Hippocampal formation (tissue), 2 donors: ENCODE measurements around the gene NUP133.
"Not testable (repeated sequence)": the region's sequence is repeated elsewhere in the genome, so short reads cannot be mapped to it uniquely, and the experiment has no call there.

Experiments used
- DNase-seq, 2 donors: peaks; one replicate each; lab custom pipeline; 2025; lab: John Stamatoyannopoulos, UW

NUP133 gene

DNA sequence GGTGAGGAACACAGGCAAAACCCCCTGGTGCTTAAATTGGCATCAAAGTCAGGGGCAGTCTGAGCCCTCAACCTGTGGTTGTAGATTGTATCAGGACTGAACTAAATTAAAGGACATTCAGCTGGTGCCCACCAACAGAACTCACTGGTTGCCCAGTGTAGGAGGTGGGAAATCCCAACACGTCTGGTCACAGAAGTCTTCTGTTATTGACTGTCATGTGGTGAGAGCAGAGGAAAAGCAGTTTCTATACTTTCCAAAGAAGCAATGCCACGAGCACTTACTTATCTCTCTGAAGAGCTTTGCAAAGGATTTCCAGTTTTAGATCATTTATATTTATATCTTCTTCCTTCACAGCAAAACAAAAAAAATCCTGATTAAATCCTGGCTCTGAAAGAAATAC is 59.3 kb downstream of the NUP133 start:
- DNase-seq, result no peak

DNA sequence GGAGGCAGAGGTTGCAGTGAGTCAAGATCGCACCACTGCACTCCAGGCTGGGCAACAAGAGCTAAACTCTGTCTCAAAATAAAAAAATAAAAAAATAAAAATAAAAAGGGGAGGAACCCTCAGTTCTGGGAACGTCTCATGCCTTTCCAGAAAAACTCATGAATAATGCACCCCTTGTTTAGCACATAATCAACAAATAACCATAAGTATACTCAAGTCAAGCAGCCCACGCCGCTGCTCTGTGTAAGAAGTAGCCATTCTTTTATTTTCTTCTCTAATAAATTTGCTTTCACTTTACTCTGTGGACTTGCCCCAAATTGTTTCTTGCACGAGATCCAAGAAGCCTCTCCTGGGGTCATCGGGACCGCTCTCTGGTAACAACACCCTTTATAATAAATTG is 59.8 kb downstream of the NUP133 start:
- DNase-seq, result no peak

- no peak for DNase-seq
These were observed 60.3 kb downstream of the NUP133 start for GRCh38 chr1:229447809-229448252.

GRCh38 chr1:229445828-229446227 is 62.3 kb downstream of the NUP133 start:
- DNase-seq, result no peak

GRCh38 chr1:229440851-229441537 is 67.1 kb downstream of the NUP133 start:
- no peak for DNase-seq

DNA sequence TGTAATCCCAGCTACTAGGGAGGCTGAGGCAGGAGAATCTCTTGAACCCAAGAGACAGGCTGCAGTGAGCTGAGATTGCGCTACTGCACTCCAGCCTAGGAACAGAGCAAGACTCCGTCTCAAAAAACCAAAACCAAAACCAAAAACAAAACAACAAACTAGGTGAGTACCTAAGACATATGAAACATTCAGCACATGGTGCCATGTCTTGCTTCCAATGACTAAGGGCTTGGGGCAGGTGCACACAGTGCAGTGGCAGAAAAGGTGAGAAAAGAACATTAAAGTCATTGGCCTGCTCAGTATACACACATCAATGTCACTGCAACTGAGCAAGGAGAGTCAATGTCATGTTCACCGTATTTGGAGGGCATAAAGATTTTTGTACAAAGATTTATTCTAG is 70.1 kb downstream of the NUP133 start:
- no peak for DNase-seq

DNA sequence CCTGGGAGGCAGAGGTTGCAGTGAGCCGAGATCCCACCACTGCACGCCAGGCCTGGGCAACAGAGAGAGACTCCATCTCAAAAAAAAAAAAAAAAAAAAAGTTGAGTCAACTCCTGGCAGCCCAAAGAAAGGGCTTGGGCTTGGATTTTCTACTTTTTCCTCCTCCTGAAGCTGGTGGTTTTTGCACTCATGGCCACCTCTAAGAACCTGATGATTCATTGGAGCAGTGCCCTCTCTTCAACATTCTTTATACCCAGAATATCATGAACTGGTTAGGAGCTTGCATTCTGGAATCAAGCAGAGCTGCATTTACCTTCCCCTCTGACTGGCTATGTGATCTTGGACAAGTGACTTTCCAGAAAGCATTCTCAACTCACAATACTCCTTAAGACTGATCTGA is 70.7 kb downstream of the NUP133 start:
- no peak for DNase-seq

DNA sequence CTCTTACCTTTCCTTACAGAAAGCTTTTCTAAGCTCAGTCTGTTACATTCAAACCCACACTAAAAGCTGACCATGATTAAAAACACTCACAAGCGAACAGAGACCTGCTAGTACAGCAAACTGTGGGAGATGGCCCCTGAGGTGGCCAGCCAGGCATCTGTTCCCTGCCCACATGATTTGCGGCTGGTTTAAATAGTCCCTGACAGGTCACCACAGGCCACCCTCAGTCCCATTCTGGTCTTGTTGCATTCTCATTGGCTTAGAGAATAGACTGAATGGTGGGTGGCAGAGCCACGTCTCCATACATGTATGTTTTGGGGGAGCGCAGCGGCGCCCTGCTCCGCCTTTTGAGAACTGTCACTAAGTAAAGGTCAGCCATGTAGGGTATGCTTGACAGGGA is 71.9 kb downstream of the NUP133 start:
- no peak for DNase-seq

GRCh38 chr1:229434641-229435051 is 73.5 kb downstream of the NUP133 start:
- no peak for DNase-seq

- no peak for DNase-seq
These were observed 74.0 kb downstream of the NUP133 start, which contains the start of gene ACTA1 for GRCh38 chr1:229434005-229434640. Gene ACTA1, minus strand, starts transcription at chr1:229434094. Its CDS starts 979 bp downstream, at chr1:229433115.

DNA sequence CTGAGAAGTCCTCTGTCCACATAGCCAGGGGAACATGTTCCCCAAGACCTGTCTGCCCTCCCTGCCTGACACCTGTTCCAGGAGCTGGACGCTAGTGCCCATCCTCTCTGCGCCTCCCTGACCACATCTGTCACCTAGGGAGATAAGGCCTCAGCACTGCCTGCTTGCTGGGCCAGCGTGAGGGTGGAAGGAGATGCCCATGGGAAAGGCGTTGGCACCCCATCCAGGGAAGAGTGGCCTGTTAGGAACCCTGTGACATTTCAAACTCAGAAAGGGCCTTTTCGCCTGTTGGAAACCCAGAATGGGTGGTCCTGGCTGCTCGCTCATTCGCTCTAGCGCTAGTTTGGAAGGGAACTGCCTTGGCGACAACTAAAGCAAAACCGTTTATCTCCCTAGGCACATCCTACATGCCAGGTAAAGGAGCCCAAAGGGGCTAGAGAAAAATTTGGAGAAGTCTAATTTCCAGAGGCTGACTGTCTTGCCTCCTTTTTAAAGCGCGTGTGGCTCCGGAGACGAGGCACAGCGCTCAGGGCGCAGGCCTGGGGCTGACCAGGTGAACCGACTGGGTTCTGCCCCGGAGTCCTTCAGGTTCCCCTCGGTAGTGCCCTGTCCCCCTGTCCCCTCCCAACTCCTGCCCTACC is 74.7 kb downstream of the NUP133 start:
- DNase-seq, result no peak

DNA sequence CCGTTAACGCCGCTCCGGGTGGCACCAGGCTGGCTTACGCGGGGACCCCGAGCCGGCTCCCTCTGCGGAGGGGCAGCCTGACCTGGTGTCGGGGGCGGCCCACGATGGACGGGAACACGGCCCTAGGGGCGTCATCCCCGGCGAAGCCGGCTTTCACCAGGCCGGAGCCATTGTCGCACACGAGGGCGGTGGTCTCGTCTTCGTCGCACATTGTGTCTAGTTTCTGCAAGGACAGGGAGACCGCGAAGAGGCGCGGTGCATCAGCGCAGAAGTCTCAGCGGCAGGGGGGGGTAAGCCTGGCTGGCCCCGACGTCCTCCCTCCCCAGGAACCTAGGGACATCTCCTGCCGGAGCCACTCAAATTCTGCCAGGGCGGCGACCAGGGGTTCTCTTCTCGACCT is 75.2 kb downstream of the NUP133 start:
- no peak for DNase-seq

DNA sequence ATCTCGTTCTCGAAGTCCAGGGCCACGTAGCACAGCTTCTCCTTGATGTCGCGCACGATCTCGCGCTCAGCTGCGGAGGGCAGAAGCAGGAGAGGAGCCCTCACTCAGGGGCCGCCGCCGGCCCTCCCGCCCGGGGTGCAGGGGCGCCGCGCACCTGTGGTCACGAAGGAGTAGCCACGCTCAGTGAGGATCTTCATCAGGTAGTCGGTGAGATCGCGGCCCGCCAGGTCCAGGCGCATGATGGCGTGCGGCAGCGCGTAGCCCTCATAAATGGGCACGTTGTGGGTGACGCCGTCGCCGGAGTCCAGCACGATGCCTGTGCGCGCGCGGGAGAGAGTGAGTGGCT is 76.1 kb downstream of the NUP133 start:
- DNase-seq, result no peak

DNA sequence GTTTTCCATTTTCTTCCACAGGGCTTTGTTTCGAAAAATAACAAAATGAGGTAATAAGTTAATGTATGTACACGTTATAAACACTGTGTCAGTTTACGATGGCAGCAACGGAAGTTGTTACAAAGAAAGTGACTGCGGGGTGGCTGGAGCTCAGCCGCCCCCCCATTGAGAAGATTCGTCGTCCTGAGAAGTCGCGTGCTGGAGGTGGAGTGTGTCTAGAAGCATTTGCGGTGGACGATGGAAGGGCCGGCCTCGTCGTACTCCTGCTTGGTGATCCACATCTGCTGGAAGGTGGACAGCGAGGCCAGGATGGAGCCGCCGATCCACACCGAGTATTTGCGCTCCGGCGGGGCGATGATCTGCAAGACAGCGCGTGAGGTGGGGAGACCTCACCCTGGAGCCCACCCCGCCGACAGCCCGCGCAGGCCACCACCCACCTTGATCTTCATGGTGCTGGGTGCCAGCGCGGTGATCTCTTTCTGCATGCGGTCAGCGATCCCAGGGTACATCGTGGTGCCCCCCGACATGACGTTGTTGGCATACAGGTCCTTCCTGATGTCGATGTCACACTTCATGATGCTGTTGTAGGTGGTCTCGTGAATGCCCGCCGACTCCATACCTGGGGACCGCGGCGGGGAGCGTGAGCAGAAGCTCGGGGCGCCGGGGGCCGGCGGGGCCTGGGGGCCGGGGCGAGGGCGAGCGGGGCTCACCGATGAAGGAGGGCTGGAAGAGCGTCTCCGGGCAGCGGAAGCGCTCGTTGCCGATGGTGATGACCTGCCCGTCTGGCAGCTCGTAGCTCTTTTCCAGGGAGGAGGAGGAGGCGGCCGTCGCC is 76.6 kb downstream of the NUP133 start:
- DNase-seq, result no peak

GRCh38 chr1:229430761-229431283 is 77.3 kb downstream of the NUP133 start:
- DNase-seq, result no peak

GRCh38 chr1:229428256-229428655 is 79.9 kb downstream of the NUP133 start:
- DNase-seq, result no peak

DNA sequence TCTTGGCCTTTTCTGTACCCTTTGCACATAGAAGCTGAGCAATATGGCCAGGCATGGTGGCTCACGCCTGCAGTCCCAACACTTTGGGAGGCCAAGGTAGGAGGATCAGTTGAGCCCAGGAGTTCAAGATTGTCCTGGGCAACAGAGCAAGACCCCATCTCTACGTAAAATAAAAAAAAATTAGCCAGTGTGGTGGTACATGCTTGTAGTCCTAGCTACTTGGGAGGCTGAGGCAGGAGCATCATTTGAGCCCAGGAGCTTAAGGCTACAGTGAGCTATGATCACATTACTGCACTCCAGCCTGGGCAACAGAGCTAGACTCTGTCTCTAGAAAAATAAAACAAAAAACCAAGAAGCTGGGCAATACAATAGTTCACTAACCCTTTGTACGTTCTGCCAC is 80.6 kb downstream of the NUP133 start:
- no peak for DNase-seq

GRCh38 chr1:229425564-229426159 is 82.5 kb downstream of the NUP133 start:
- DNase-seq, result no peak

DNA sequence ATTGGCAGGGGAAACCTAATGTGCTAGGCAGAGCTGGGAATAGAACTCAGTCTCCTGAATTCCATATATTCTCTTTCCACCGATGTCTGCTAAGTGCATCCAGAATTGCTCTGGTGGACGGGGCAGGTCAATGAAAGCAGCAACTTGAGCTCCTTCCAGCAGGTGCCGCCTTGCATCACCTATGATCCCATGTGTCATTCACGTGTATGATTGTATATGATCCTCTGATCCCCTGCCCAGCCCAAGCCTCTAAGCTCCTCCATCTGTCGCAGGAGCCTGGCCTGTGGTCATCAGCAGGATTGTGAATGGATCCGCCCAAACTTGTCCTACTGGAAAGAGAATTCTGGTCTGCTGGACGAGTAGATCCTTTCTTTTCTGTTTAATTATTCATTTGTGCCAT is 87.4 kb downstream of the NUP133 start:
- no peak for DNase-seq

DNA sequence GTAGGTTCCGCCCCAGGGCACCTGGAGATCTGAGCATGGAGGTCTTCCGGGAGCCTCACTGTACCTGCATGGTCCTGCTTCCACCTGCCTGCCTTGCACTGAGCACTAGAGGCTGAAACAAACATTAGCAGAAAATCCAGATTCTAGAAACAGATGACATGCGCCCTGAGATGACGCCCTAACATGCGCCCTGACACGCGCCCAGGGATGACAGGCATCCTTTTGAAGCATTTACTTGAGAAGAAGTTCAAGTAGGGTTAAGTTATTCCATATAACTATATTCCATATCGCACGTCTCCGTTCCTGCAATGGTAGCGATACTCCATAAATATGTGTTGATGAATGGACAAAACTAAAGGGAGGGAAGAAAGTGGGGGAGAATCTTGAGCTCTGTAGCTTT is 87.9 kb downstream of the NUP133 start:
- no peak for DNase-seq

DNA sequence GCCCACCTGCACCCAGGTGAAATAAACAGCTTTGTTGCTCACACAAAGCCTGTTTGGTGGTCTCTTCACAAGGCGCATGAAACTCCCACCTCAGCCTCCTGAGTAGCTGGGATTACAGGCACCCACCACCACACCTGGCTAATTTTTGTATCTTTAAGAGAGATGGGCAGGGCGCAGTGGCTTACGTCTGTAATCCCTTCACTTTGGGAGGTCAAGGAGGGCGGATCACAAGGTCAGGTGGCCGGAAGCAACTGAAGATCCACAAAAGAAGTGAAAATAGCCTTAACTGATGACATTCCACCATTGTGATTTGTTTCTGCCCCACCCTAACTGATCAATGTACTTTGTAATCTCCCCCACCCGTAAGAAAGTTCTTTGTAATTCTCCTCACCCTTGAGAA is 89.6 kb downstream of the NUP133 start:
- not testable (repeated sequence) for DNase-seq

- not testable (repeated sequence) for DNase-seq
These were observed 95.3 kb downstream of the NUP133 start for GRCh38 chr1:229412810-229413209.
